ENCODE measurements around the gene SZT2. TPM values are rescaled to one million over a fixed set of nuclear protein-coding genes. Genes with fewer than 3 reads are reported as not detected.

SZT2 gene
- total and polyA plus RNA-seq, 9 donors = 10.5 to 20.1 (median 14.9) TPM

- Histone ChIP-seq H3K27ac (ENCODE audit: low read length) (no peak overlapping the region), H3K9me3 (replicated peaks; ENCODE audit: control insufficient read depth, low read depth, low read length) (no peaks in the 10 kb centered on the region), H3K4me3 (ENCODE audit: low read length) (no peak overlapping the region), H3K4me1 (ENCODE audit: control insufficient read depth, insufficient read depth, low read length) (no peaks in the 10 kb centered on the region), H3K27me3 (ENCODE audit: control insufficient read depth, insufficient read depth, low read length) (no peaks in the 10 kb centered on the region), H3K36me3 (ENCODE audit: control insufficient read depth, insufficient read depth, low read length) (peaks cover 96% of the 10 kb centered on the region)
- WGBS (ENCODE audit: insufficient coverage) = 90% methylated on average over 4 of the region's 4 CpGs
- DNase-seq = peak; percentile 6
Measured at GRCh38 chr1:43446388-43446740, 56.7 kb downstream of the SZT2 start.

- peak; percentile 2 for DNase-seq
- Histone ChIP-seq H3K4me3 (ENCODE audit: low read length) (no peak overlapping the region), H3K27me3 (ENCODE audit: control insufficient read depth, insufficient read depth, low read length) (no peaks in the 10 kb centered on the region), H3K36me3 (ENCODE audit: control insufficient read depth, insufficient read depth, low read length) (peaks cover 98% of the 10 kb centered on the region), H3K9me3 (replicated peaks; ENCODE audit: control insufficient read depth, low read depth, low read length) (no peaks in the 10 kb centered on the region), H3K4me1 (ENCODE audit: control insufficient read depth, insufficient read depth, low read length) (no peaks in the 10 kb centered on the region), H3K27ac (ENCODE audit: low read length) (no peak overlapping the region)
- WGBS (ENCODE audit: insufficient coverage) = 88% methylated on average over 17 of the region's 19 CpGs
Measured at GRCh38 chr1:43446881-43447835, 57.5 kb downstream of the SZT2 start.

- peaks cover 7% of the 10 kb centered on the region for H3K4me1 ChIP-seq (ENCODE audit: control insufficient read depth, insufficient read depth, low read length)
- 91% methylated on average over 25 of the region's 25 CpGs for WGBS (ENCODE audit: insufficient coverage)
- H3K36me3 ChIP-seq (ENCODE audit: control insufficient read depth, insufficient read depth, low read length) = peaks cover 92% of the 10 kb centered on the region
- H3K27me3 ChIP-seq (ENCODE audit: control insufficient read depth, insufficient read depth, low read length) = no peaks in the 10 kb centered on the region
- DNase-seq = peak; percentile 23
- no peak overlapping the region for H3K4me3 ChIP-seq (ENCODE audit: low read length)
- H3K27ac ChIP-seq (ENCODE audit: low read length) = no peak overlapping the region
- no peaks in the 10 kb centered on the region for H3K9me3 ChIP-seq (replicated peaks; ENCODE audit: control insufficient read depth, low read depth, low read length)
Measured at GRCh38 chr1:43447891-43448708, 58.4 kb downstream of the SZT2 start.

GRCh38 chr1:43448955-43449707, 59.4 kb downstream of the SZT2 start:
- 90% methylated on average over 11 of the region's 11 CpGs for WGBS (ENCODE audit: insufficient coverage)
- no peaks in the 10 kb centered on the region for H3K27me3 ChIP-seq (ENCODE audit: control insufficient read depth, insufficient read depth, low read length)
- no peak for DNase-seq
- no peak overlapping the region for H3K27ac ChIP-seq (ENCODE audit: low read length)
- peaks cover 10% of the 10 kb centered on the region for H3K4me1 ChIP-seq (ENCODE audit: control insufficient read depth, insufficient read depth, low read length)
- peaks cover 81% of the 10 kb centered on the region for H3K36me3 ChIP-seq (ENCODE audit: control insufficient read depth, insufficient read depth, low read length)
- H3K4me3 ChIP-seq (ENCODE audit: low read length) = no peak overlapping the region
- H3K9me3 ChIP-seq (replicated peaks; ENCODE audit: control insufficient read depth, low read depth, low read length) = no peaks in the 10 kb centered on the region

DNA sequence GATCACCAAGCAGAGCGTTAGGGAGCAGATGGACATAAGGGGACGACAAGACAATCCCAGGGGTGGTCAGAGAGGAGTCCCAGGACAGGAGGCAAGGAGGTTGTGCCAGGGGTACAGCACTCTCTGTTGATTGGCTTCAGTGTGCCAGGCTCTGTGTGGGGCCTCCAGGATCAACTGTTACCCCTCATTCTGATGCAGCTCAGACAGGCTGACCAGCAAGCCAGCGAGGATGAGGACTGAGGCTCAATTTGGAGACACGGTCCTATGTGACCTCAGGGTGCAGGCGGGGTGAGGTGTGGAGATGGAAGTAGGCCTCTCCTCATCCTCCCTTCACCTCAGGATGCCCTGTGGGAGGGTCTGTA, 60.0 kb downstream of the SZT2 start:
- peaks cover 76% of the 10 kb centered on the region for H3K36me3 ChIP-seq (ENCODE audit: control insufficient read depth, insufficient read depth, low read length)
- DNase-seq = no peak
- H3K4me1 ChIP-seq (ENCODE audit: control insufficient read depth, insufficient read depth, low read length) = peaks cover 15% of the 10 kb centered on the region
- 63% methylated on average over 2 of the region's 5 CpGs for WGBS (ENCODE audit: insufficient coverage)
- H3K4me3 ChIP-seq (ENCODE audit: low read length) = no peak overlapping the region
- H3K27me3 ChIP-seq (ENCODE audit: control insufficient read depth, insufficient read depth, low read length) = no peaks in the 10 kb centered on the region
- H3K27ac ChIP-seq (ENCODE audit: low read length) = no peak overlapping the region
- no peaks in the 10 kb centered on the region for H3K9me3 ChIP-seq (replicated peaks; ENCODE audit: control insufficient read depth, low read depth, low read length)

DNA sequence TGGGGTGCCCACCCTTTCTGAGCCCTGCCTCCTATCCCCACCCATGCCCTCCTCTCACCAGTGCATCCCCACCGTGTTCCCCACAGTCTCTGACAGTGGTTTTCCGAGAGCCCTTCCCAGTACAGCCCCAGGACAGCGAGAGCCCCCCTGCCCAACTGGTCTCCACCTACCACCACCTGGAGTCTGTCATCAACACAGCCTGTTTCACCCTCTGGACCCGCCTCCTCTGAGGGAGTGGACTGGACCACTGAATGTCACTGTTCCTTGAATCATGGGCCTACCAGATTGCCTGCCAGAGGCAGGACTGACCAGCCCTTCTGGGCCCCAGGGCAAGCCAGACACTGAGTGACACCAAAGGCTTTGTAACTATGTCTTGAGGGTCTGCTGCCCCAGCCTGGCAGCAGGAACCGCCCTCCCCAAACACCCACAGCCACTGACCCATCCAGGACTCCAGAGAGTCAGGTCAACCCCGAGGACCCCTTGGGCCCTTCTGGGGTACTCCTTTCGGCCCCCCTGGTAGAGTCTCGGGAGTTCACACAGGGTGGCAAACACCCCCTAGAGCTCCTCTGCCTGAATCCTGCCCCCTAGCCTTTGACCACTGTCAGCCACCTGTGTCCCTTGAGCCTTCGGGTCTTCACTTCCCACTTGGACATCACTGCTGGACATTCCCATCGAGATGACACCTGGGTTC, 60.7 kb downstream of the SZT2 start:
- Histone ChIP-seq H3K4me1 (ENCODE audit: control insufficient read depth, insufficient read depth, low read length) (peaks cover 17% of the 10 kb centered on the region), H3K27ac (ENCODE audit: low read length) (no peak overlapping the region), H3K4me3 (ENCODE audit: low read length) (no peak overlapping the region), H3K9me3 (replicated peaks; ENCODE audit: control insufficient read depth, low read depth, low read length) (no peaks in the 10 kb centered on the region), H3K36me3 (ENCODE audit: control insufficient read depth, insufficient read depth, low read length) (peaks cover 69% of the 10 kb centered on the region), H3K27me3 (ENCODE audit: control insufficient read depth, insufficient read depth, low read length) (no peaks in the 10 kb centered on the region)
- WGBS (ENCODE audit: insufficient coverage) = 87% methylated on average over 10 of the region's 10 CpGs
- DNase-seq = no peak

DNA sequence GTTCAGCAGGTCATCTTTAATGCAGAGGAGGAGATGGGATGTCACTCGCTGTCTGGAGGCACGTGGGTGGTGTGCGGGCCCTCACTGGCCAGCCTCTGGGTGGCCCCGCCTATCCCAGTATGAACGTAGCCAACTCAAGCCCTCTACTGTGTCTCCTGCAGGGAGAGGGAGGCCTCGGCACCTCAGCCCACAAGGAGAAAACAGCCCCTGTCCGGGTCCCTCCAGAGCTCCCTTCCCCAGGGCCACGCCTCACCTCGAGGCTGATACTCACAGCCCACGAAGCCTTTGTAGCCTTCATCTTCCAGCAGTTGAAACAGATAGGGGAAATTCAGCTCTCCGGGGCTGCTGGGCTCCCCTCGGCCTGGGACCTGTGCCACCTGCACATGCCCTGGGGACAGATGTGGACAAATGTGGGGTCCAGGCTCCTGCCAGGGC, 61.5 kb downstream of the SZT2 start:
- no peaks in the 10 kb centered on the region for H3K9me3 ChIP-seq (replicated peaks; ENCODE audit: control insufficient read depth, low read depth, low read length)
- no peak overlapping the region for H3K4me3 ChIP-seq (ENCODE audit: low read length)
- no peak for DNase-seq
- peaks cover 17% of the 10 kb centered on the region for H3K4me1 ChIP-seq (ENCODE audit: control insufficient read depth, insufficient read depth, low read length)
- H3K27me3 ChIP-seq (ENCODE audit: control insufficient read depth, insufficient read depth, low read length) = no peaks in the 10 kb centered on the region
- WGBS (ENCODE audit: insufficient coverage) = 79% methylated on average over 7 of the region's 12 CpGs
- peaks cover 61% of the 10 kb centered on the region for H3K36me3 ChIP-seq (ENCODE audit: control insufficient read depth, insufficient read depth, low read length)
- H3K27ac ChIP-seq (ENCODE audit: low read length) = no peak overlapping the region

DNA sequence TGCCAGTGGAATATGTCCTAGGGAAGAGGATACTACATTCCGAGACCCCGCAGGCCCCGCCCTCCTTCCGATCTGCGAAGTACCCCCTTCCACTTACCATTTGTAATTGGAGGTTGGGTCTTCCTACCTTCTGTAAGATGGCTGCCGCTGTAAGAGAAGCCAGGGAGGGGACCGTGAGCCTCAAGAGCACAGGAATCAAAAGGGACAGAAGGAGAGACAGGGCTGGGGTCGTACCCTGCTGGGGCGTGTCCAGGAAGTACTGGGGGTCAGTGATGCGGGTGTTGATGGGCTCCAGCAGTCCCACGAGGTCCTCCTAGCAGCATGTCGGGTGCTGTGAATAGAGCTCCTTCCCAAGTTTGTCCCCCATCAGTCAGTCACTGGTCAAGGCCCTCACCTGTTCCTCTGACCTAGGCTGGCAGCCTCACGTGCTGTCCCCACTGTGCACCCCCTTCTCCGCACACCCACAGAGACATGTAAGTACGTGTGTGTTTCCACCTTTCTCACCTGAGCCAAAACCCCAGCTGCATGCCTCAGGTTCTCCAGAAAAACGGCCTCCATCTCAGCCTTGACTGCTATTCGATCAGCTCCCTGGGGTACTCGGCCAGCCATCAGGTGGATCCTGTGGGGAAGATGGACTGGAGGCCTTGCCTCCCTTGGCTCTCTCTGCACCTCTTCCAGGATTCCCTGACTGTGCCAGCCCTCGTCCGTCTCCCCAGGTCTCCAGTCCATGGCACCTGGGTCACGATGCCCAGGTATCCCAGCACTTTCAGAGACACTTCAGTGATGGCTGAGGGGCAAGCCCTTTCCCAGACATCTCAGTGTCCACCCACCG, 62.2 kb downstream of the SZT2 start:
- H3K27me3 ChIP-seq (ENCODE audit: control insufficient read depth, insufficient read depth, low read length) = no peaks in the 10 kb centered on the region
- peaks cover 53% of the 10 kb centered on the region for H3K36me3 ChIP-seq (ENCODE audit: control insufficient read depth, insufficient read depth, low read length)
- peaks cover 17% of the 10 kb centered on the region for H3K4me1 ChIP-seq (ENCODE audit: control insufficient read depth, insufficient read depth, low read length)
- 82% methylated on average over 17 of the region's 22 CpGs for WGBS (ENCODE audit: insufficient coverage)
- DNase-seq = no peak
- H3K27ac ChIP-seq (ENCODE audit: low read length) = no peak overlapping the region
- H3K4me3 ChIP-seq (ENCODE audit: low read length) = no peak overlapping the region
- no peaks in the 10 kb centered on the region for H3K9me3 ChIP-seq (replicated peaks; ENCODE audit: control insufficient read depth, low read depth, low read length)
